HL-60 (cell line): Measurements from ENCODE around the gene HIF1A.
"Not testable (repeated sequence)": the region's sequence is repeated elsewhere in the genome, so short reads cannot be mapped to it uniquely, and the experiment has no call there.

Experiments
- POLR2AphosphoS5 ChIP-seq: IDR thresholded peaks from 2 replicates; pipeline ENCODE4 v1.6.1; 2012; ENCODE audit warnings: low read depth
- REST ChIP-seq: IDR thresholded peaks from 2 replicates; pipeline ENCODE4 v1.6.1; 2012; ENCODE audit warnings: low read depth; ENCODE audit not compliant: insufficient replicate concordance
- TF ChIP-seq, protein P1 (sequence below): IDR thresholded peaks from one replicate; pipeline ENCODE4 v1.5.1; 2011; ENCODE audit warnings: low read length, control low read depth, inconsistent platforms; ENCODE audit not compliant: insufficient read depth

- not testable (repeated sequence) for TF ChIP-seq REST, POLR2AphosphoS5
- TF ChIP-seq, protein P1, sequence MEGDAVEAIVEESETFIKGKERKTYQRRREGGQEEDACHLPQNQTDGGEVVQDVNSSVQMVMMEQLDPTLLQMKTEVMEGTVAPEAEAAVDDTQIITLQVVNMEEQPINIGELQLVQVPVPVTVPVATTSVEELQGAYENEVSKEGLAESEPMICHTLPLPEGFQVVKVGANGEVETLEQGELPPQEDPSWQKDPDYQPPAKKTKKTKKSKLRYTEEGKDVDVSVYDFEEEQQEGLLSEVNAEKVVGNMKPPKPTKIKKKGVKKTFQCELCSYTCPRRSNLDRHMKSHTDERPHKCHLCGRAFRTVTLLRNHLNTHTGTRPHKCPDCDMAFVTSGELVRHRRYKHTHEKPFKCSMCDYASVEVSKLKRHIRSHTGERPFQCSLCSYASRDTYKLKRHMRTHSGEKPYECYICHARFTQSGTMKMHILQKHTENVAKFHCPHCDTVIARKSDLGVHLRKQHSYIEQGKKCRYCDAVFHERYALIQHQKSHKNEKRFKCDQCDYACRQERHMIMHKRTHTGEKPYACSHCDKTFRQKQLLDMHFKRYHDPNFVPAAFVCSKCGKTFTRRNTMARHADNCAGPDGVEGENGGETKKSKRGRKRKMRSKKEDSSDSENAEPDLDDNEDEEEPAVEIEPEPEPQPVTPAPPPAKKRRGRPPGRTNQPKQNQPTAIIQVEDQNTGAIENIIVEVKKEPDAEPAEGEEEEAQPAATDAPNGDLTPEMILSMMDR: not testable (repeated sequence)
Observed at GRCh38 chr14:61708693-61709092, 13.4 kb downstream of the HIF1A start.
